GM12864 (cell line): ENCODE measurements around the gene CACNA2D2.
A peak's percentile ranks its signal among the peaks of the same experiment; 100 is the strongest.

Source experiments
- DNase-seq: peaks from one replicate; pipeline ENCODE4 v3.0.0-alpha.2; 2011; ENCODE audit warnings: low read depth
- H3K4me3 ChIP-seq: 2 replicates; pipeline ENCODE4 v1.5.1; 2011; ENCODE audit warnings: mild to moderate bottlenecking, low read depth, low read length, control low read depth
- CTCF ChIP-seq: IDR thresholded peaks from 2 replicates; pipeline ENCODE4 v1.5.1; 2011; ENCODE audit warnings: low read depth, mild to moderate bottlenecking, moderate library complexity, low read length, control low read depth, inconsistent platforms; ENCODE audit errors: missing control alignments

CACNA2D2 gene

GRCh38 chr3:50356553-50356952, 146.9 kb downstream of the CACNA2D2 start:
- TF ChIP-seq CTCF = no peak
- H3K4me3 ChIP-seq = no peak overlapping the region; the same call in 1 of the 2 replicates
- no peak for DNase-seq

- no peak overlapping the region for H3K4me3 ChIP-seq
- no peak for TF ChIP-seq CTCF
- DNase-seq = no peak
Measured at GRCh38 chr3:50355829-50356552, 147.4 kb downstream of the CACNA2D2 start.

- H3K4me3 ChIP-seq = no peak overlapping the region
- no peak for TF ChIP-seq CTCF
- DNase-seq = no peak
Measured at GRCh38 chr3:50354850-50355249, 148.6 kb downstream of the CACNA2D2 start.

- no peak for DNase-seq
- no peak for TF ChIP-seq CTCF
- H3K4me3 ChIP-seq = no peak overlapping the region
Measured at GRCh38 chr3:50354186-50354764, 149.2 kb downstream of the CACNA2D2 start.

GRCh38 chr3:50353245-50354004, 150.0 kb downstream of the CACNA2D2 start:
- DNase-seq = no peak
- no peak overlapping the region for H3K4me3 ChIP-seq
- no peak for TF ChIP-seq CTCF

GRCh38 chr3:50352781-50353180, 150.7 kb downstream of the CACNA2D2 start:
- H3K4me3 ChIP-seq = no peak overlapping the region
- DNase-seq = no peak
- peak; percentile 11 for TF ChIP-seq CTCF
